Subcutaneous adipose tissue (tissue), 4 donors: ENCODE data around the gene CD200. TPM values are rescaled to one million over a fixed set of nuclear protein-coding genes. Genes with fewer than 3 reads are reported as not detected.

Experiments
- total RNA-seq, 4 donors: library from RNA; depleted of rRNA; stranded (reverse); fragments of >200 nt; gene quantifications; one replicate each; pipeline ENCODE4 v1.1.0, GENCODE V29; 2016
- TF ChIP-seq, protein P1 (sequence below): fragments of 450-650 bp; IDR thresholded peaks from one replicate; pipeline ENCODE4 v1.5.1; 2016; ENCODE audit warnings: low read depth, mild to moderate bottlenecking, control low read depth, antibody characterized with exemption, moderate library complexity

Gene CD200
- total RNA-seq, 4 donors from 2014 or later: 2.6 to 10.2 (median 6.7) TPM

- TF ChIP-seq, protein P1, sequence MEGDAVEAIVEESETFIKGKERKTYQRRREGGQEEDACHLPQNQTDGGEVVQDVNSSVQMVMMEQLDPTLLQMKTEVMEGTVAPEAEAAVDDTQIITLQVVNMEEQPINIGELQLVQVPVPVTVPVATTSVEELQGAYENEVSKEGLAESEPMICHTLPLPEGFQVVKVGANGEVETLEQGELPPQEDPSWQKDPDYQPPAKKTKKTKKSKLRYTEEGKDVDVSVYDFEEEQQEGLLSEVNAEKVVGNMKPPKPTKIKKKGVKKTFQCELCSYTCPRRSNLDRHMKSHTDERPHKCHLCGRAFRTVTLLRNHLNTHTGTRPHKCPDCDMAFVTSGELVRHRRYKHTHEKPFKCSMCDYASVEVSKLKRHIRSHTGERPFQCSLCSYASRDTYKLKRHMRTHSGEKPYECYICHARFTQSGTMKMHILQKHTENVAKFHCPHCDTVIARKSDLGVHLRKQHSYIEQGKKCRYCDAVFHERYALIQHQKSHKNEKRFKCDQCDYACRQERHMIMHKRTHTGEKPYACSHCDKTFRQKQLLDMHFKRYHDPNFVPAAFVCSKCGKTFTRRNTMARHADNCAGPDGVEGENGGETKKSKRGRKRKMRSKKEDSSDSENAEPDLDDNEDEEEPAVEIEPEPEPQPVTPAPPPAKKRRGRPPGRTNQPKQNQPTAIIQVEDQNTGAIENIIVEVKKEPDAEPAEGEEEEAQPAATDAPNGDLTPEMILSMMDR: no peak
Measured at GRCh38 chr3:112341386-112341785, 8.4 kb downstream of the CD200 start.

- TF ChIP-seq, protein P1: no peak
Measured at GRCh38 chr3:112345681-112346080, 12.7 kb downstream of the CD200 start.

- TF ChIP-seq, protein P1: no peak
Measured at GRCh38 chr3:112346491-112347122, 13.7 kb downstream of the CD200 start.

DNA sequence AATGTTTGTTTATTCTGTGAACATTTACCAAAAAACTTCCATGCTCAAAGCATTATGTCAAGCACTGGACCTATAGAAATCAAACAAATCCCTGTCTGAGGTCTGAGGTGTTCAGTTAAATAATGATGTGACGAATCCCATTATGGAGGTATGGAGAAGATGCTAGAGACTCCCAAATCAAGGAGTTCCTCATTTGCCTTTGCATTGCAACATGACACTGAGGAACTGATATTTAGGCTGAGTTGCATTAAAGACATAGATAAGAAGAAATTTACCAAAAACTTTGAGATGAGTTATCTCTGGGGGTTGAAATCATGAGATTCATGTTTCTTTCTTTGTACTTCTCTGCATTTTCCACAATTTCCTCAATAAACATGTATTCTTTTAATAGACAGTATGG, 16.0 kb downstream of the CD200 start:
- TF ChIP-seq, protein P1: no peak

- TF ChIP-seq, protein P1: no peak
Measured at GRCh38 chr3:112349557-112349956, 16.6 kb downstream of the CD200 start.

DNA sequence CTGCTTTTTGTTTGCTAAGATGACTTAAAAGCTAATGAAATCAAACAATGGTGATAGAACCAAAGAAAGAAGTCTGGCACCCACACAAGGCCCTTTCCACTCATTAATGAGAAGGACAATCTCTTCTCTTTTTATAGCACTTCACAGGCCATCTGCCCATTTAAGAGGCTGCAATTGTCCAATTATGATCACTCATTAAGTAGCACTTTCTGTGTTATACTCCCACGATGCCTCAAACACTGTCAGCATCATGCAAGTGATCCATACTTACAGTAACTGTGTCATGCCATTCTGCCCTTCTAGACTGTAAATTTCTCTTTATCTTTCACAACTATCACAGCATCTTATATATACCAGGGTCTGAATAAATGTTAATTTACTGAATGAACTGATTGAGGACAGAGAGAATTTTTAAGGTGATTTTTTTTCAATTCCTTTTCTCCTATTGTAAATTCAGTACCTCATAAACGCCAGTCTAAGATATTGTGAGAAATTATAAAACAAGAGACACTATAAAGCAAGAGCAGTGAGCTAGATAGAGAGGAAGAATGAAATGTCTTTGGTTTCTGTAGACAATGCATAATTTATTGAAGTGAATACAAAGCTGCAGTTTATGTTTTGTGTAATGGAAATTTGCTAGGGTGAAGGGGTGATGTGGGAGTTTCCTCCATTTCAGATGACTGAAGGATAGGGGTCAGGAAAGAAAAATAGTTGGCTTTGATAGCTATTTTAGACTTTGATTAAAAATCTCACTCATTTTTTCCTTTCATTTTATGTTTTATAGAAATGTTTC, 17.3 kb downstream of the CD200 start:
- TF ChIP-seq, protein P1: no peak

- TF ChIP-seq, protein P1: no peak
Measured at GRCh38 chr3:112351036-112351435, 18.1 kb downstream of the CD200 start.
